ENCODE measurements around the gene ATXN7.

Gene ATXN7

DNA sequence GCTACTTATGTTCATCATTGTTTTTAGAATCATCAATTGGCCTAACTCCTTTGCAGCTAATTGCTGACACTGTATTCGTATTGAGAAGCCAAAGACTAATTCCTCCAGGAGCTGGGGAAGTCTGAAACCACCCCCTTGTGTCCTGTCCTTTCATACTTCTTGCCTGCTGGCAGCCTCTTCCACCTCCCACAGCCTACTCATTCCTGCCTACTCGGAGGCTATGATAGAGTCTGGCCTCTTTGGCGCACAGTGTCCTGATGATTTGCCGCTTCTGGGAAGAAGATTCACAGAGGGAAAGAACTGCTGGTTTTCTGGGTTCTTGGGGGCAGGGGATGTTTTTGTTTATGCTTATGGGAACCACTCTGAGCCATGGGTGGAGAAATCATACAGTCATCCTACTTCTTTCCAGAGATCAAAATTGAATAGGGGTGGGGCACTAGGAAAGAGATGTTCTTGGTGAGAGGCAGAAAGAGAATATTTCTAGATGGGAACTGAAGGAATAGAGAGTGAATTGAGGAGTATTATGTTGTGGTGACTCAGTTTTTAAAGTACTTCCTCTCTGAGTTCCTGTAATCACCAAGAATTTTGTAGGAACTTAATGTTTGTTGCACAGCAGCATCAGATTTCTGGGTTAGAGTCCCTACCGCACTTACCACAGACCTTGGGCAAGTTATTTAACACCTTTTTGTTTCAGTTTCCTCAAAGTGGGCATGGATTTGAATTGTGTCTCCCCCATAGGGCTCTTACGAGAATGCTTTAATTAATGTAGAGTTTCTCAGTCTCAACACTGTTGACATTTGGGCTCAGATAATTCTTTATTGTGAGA lies 70.6 kb downstream of the ATXN7 start:
- DNase-seq (ENCODE audit: low read depth) = no peak

DNA sequence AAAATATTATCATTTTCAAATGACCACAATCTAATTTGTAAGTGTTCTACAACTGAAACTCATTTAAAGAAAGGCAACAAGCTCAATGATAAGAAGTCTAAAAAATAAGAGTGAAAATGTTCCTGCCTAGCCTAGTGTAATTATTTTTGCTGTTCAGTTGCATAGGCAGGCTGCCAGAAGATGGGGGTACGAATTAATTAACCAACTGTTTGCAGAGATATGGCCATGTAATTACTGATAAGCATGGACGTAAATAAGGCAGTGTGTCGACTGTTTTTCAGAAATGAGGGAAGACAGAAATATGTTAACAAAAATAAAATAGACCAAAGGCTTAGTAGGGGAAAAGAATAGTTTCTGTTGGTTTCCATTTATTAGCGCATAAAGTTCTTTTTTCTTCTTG lies 73.3 kb downstream of the ATXN7 start:
- DNase-seq (ENCODE audit: low read depth) = no peak

DNA sequence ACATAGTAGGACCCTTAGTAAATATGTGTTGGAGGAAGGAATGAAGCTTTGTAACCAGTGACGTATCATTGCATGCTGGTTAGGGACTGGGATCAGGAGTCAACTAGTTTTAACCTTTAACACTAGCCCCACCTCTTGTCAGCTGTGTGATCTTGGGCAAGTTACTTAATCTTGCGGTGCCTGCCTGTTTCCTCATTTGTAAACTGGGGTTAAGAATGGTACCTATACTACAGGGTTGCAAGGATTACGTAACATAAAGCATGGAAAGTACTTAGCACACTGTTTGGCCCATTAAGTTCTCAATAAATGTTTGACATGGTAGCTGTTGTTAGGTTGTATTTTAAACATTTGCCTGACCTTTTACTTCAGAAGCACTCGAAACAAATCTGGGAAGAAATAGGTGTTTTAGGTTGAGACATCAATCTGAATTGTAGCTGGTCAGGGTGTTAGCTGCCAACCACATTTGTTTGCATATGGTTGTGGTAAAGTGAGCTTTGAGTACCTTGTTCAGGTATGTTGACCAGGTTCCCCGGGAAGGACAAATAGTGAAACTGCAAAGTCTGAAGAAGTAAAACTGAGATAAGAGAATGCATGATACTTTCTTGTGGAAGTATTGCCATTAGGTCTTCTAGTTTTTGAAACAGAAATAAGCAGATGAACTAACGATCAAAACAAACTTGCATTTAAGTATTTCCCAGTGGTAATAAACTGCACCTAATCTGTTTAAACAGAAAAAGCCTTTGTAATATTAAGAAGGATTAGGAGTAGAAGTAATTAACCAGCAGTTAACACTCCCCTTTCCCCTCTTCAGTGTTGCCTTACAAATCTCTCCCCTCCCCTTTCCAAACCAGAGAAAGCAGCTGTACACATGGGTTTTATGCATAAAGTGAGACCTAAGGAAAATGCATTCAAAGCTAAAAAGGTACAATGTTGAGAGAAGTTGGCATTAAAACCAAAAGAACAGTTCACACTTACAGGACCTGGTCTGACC lies 74.3 kb downstream of the ATXN7 start:
- no peak for DNase-seq (ENCODE audit: low read depth)

DNA sequence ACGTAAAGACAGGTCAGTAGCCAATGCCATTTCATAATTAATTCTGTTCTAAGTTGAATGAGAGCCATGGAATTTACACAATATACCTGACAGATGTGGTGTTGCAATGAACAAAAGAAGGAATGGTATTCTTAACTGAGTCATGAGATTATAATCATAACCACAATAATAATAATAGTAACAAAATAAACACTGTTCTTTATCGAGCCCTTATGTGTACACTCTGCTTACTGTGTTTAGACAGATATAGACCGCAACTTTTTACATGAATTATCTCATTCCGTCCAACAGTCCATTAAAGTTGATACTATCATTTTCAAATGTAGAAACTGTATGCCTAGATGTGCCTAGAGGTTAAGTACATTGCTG lies 76.7 kb downstream of the ATXN7 start:
- no peak for DNase-seq (ENCODE audit: low read depth)

DNA sequence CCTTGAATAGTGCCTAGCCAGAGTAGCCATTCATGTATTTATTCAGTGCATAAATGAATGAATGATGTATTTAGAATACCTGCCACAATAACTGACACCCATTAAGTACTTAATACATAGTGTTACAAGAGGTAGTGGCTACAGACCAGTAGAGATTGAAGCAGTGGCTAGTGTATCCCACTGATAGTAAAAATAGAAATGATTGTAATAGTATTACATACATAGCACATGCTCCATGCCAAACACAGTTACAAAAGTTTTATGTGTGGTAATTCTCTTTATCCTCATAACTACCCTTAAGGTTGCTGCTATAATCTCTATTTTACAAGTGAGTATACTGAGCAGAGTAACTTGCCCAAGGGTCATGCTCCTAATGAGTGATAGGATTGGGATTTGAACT lies 78.9 kb downstream of the ATXN7 start:
- no peak for DNase-seq (ENCODE audit: low read depth)

DNA sequence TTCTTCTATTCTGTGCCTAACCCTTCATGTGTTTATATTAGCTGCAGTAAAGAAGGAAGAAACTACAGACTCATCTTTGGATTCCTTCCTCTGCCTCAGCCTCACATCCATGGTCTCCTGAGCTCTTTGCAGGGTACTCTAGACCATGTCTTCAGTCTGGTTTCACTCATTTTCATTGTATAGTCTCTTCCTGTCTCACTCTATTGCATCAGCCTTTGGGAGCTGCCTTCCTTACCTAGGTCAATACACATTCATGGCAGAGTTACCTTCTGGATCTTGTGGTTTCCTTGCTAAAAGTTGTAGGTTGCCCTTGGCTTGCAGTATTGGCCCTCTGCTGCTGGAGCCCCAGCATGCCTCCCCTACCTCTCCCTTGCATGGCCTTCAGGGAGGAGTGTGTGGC lies 80.0 kb downstream of the ATXN7 start:
- no peak for DNase-seq (ENCODE audit: low read depth)

DNA sequence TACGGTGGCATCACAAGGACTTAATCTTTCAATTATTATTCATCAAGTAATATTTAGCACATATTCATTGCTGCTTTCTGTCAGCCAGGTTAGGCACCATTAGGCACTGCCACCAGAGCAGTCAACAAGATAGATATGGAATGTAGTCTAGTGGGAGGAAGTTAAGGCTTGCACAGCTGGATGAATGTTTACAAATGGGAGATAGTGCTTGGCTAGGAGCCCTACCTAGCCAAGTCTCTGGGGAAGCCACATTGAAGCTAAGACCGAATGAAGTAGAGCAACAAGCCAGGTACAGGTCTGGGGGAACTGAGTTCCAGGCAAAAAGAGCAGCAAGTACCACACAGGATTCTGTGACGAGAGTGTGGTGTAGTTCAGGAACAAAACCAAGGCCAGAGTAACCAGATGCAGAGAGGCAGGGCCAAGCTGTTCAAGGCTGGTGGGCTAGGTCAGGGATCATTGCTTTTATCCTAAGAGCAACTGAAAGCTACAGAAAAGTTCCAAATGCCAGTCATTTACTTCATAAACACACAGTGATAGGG lies 82.0 kb downstream of the ATXN7 start:
- no peak for DNase-seq (ENCODE audit: low read depth)

DNA sequence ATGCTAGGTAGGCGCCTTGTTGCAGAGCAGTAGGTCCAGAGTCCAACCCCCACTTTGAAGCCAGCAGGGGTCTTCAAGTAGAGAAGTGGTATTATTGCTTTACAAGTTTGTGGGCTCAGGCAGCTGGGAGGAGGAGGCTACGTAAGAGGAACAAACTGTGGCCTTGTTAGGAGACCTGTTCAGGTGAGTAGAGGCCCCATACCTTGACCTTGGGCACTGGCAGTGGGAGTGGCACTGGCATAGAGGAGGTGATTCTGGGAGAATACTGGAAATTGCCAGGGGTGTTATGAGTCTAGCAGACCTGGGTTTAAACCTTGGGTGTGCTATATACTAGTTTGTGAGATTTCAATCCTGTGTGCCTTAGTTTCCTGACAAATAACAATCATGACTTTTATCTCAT lies 83.1 kb downstream of the ATXN7 start:
- no peak for DNase-seq (ENCODE audit: low read depth)

DNA sequence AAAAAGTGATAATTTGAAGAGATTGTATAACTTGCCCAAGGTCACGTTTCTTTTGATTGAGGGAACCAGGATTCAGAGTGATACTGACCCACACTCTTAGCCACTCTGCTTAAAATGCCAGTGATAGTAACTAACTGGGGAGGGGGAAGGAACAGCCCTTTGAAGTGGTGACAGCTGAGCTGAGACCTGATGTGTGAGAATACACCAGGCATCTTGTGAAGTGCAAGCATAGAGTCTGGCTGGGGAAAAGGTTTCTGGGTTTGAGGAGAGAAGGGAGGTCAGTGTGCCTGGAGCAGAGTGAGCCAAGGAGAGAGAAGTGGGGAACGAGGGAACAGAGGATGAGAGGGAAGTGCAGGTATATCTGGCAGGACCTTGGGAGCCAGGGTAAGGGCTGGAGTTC lies 83.9 kb downstream of the ATXN7 start:
- DNase-seq (ENCODE audit: low read depth) = no peak

DNA sequence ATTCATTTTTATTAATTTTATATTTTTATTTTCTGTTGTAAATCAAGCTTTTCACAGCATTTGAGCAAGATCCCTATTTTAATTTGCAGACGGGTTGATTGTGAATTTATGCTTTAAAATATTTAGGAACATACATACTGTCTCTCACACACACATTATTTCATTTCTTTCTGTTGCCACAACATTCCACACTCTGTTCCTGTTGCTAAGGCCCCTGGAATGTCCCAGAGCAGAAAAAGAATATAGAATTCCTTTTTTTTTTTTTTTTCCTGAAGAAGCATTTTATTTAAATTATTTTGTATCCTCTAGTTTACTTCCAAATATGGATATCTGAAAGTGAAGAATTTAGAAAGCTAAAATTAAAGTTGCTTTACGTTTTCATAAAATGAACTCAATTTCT lies 85.3 kb downstream of the ATXN7 start:
- no peak for DNase-seq (ENCODE audit: low read depth)

DNA sequence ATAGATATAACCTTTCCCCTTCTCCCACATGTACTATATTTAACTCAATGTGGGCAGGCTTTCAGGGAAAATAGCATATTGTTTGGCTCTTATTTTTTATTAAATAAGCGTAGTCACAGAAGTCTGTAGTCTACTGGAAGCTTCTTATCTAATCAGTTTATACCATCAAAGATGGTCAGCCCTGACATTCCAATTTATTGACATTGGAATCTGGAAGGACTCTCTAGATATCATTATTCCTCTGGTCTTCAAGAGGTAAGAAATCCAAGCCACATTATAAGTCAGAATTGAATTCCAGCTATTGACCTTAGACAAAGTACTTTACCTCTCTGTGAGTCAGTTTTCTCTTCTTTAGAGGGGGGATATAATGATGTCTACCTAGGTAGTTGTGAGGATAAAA lies 87.0 kb downstream of the ATXN7 start:
- no peak for DNase-seq (ENCODE audit: low read depth)

DNA sequence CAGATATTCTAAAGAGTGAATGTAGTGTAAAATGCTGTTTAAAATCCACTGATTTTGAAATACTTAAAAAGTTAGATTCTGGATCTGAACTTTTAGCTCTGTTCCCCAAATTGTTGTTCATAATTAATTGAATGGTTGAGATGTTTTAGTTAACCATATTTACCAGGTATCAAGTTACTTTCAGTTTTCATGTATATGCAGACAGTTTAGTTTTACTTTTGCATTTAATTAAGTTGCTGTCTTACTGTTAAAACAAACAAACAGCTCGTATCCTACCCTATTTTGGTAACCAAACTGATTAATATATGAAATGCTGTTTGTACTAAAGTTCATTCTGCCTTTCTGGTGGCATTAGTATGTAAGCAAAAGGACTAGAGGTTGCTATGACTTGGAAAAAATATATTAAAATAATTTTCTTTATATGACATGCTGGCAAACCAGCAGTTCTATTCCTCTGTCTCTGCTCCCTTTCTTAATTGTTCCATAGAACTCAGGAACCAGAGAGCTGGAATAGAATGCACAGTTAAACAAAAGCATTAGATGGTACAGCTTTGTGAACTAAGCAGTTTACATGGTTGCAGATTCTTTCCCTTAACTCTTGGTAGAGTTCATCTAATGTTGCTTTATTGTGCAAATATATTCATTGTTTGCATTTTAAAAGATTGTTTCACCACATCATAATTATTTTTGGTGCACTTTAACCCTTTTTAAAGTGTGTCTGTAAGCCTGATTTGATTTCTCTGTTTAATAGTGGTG lies 88.0 kb downstream of the ATXN7 start:
- no peak for DNase-seq (ENCODE audit: low read depth)

DNA sequence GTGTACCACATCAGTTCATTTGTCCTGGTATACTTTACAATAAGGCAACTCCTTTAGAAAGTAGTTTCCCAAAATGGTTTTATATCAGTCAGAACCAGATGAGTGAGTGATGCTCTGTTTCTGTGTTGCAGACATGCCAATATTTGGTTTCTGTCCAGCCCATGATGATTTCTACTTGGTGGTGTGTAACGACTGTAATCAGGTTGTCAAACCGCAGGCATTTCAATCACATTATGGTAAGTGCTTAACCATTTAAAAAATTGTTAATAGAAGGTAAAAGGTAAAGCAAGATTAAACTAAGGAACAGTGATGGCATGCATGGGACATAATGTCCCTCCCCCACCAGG lies 88.6 kb downstream of the ATXN7 start:
- DNase-seq (ENCODE audit: low read depth) = no peak

DNA sequence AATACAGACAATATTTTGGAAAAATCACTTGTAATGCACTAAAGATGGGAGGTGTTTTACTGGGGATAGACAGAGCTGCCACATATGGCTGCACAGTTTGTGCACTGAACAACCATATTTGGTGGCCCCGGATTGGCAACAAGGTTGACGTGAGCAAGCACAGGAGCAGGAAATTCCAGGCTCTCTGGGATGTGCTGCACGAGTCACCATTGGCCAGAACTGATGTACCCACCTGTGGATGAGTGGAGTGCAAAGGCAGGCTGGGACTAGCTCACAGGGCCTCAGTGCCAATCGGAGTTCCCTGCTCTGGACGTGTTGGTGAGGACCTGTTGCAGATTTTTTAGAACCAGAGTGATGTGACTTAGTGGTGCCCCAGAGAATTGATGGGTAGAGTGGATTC lies 90.5 kb downstream of the ATXN7 start:
- no peak for DNase-seq (ENCODE audit: low read depth)

DNA sequence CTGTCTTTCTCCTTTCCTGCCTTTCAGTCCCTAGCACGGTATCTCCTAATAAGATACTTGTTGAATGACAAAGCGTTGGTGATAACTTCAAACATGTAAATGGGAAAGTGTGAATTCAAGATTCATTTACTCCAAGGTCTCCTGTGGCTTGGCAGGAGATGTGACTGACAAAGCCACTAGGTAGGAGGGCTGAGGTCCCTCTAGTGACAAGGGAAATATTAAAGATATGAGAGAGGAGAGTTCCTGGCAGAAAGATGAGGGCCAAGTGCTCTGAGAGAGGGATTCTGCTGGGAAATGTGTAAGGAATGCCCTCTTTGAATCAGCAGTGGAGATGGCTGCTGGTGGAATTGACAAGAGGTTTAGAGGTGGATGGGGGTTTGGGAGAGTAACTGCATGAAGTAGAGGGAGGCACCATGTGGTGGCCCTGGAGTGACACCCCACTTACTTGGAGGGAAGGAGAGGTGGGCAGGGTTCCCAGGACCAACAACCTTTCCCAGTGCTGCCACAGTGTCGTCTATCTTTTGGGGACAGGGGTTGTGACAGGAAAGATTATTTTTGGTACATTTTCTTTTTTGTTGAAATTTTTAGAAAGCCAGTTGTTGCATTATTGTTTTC lies 91.5 kb downstream of the ATXN7 start:
- DNase-seq (ENCODE audit: low read depth) = no peak

DNA sequence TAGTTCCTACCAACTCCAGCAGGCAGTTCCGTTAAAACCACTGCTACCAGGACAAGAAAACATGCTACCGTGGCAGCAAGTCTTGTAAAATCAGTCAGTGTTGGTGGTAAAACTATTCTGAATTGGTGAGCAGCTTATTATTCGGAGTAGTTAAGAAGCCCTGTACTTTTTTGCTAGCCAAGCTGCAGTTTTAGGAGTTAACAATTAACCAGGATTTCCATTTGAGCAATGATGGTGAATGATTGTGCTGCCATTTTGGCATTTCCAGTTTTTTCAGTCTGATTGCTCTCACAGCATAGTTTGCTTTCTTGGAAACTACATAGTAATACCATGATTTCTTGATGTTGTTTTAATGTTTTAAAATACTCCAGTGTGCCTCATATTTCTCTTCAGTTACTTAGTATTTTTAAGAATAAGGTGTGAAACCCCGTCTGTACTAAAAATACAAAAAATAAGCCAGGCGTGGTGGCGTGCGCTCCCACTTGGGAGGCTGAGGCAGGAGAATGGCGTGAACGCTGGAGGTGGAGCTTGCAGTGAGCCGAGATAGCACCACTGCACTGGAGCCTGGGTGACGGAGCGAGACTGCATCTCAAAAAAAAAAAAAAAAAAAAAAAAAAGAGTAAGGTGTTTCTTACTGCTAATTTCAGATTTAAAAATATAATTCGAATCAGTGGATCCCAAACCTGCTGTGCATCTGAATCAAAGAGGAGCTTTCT lies 92.3 kb downstream of the ATXN7 start:
- DNase-seq (ENCODE audit: low read depth) = no peak

DNA sequence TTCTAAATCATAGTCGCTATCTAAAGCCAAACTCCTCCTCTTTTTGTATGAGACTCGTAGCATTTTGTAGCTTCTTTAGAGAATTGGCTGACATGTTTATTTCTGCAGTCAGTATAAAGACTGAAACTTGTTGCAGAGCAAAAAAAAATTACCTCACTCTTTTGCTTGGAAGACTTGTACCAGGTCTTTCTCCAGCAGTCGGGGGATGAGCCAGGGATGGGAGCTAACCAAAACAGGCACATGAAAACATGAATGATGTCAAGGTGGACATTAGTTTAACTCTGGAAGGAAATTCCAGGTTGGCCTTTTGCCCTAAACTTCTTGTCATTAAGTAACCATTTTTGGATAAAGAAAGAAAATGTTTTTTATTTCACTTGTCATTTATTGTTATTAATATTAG lies 95.5 kb downstream of the ATXN7 start:
- DNase-seq (ENCODE audit: low read depth) = no peak

DNA sequence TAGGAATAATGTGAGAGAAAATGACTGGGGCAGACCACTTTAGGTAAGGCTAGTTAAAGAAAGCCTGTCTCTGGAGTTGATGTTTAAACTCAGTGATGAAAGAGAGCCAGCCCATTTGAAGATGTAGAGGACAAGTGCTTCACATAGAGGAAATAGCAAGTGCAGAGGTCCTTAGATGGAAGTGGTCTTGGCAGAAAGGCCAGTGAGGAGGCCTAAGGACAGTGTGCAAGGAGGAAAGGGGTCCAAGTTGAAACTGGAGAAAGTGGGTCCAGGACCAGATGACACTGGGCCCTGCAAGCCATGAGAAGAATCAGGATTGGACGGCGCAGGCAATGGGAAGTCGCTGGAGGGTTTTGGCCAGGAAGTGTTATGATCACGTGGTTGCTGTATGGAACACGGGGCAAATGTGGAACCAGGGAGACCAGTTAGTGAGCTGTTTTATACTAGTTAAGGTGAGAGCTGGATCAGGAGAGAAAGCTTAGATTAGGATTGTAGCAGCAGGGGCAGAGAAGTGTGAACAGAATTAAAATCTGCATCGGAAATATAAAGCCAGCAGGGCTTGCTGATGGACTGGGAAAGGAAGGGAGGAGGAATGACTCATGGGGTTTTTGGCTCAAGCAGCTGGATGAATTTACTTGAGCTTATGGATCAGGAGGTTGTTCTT lies 96.5 kb downstream of the ATXN7 start:
- no peak for DNase-seq (ENCODE audit: low read depth)

DNA sequence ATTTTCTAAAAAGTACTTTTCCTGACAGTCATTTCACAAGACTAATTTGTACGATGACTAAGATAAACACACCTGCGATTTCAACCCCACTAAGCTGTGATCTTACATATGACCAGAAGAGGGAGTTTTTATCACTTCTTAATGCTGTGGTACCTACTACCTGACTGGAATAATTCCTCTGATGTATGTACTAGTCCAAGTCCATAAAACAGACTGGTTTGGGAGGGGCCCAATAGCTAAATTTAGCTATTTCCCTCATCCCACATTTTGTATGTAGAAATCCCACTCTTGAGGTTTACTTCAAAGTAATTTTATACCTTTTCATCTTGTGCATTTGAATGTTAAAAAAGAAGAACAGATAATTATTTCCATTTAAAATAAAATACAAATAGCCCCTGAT lies 98.2 kb downstream of the ATXN7 start:
- DNase-seq (ENCODE audit: low read depth) = no peak

DNA sequence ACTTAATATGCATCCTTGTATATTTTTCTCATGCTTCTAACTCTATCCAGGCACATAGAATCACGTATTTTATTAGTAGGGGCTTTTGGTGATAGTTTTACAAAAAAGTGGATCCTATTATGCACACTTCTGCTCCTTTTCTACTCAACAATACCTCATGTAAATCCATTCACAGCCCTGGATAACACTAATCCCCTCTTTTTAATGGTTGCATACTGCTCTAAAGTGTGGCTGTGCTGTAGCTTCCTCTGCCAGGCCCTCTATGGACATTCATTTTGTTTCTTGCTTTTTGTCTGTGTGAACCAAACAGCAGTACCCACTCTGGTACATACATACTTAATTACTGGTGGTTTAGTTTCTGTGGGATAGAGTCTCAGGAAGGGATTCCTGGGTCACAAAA lies 99.8 kb downstream of the ATXN7 start:
- no peak for DNase-seq (ENCODE audit: low read depth)
